Muscle layer of duodenum (tissue), 2 donors: ENCODE measurements around the gene FAM131B.

Experiments
- H3K27ac ChIP-seq: one replicate; pipeline ENCODE4 v1.7.0; 2013; ENCODE audit warnings: mild to moderate bottlenecking, low read length
- H3K27me3 ChIP-seq: one replicate; pipeline ENCODE4 v1.7.0; 2013; ENCODE audit warnings: low read depth, mild to moderate bottlenecking, control low read depth, low read length
- H3K36me3 ChIP-seq, 2 donors: one replicate each; pipeline ENCODE4 v1.7.0; 2013; ENCODE audit warnings: low read length in 2 of 2, control low read depth in 1 of 2, mild to moderate bottlenecking in 1 of 2; ENCODE audit not compliant: insufficient read depth in 2 of 2, control insufficient read depth in 1 of 2
- H3K4me1 ChIP-seq, 2 donors: one replicate each; pipeline ENCODE4 v1.7.0; 2013; ENCODE audit warnings: low read length in 2 of 2, mild to moderate bottlenecking in 2 of 2, control low read depth in 1 of 2, moderate library complexity in 1 of 2; ENCODE audit not compliant: insufficient read depth in 2 of 2, control insufficient read depth in 1 of 2
- H3K4me3 ChIP-seq, 2 donors: one replicate each; pipeline ENCODE4 v1.7.0; 2013; ENCODE audit warnings: low read length in 2 of 2, low read depth in 1 of 2, mild to moderate bottlenecking in 1 of 2
- H3K9me3 ChIP-seq, 2 donors: one replicate each; pipeline ENCODE4 v1.7.0; 2013; ENCODE audit warnings: low read length in 2 of 2, control low read depth in 1 of 2, mild to moderate bottlenecking in 1 of 2; ENCODE audit not compliant: control insufficient read depth in 1 of 2
- donor health status: healthy.

The FAM131B gene

DNA sequence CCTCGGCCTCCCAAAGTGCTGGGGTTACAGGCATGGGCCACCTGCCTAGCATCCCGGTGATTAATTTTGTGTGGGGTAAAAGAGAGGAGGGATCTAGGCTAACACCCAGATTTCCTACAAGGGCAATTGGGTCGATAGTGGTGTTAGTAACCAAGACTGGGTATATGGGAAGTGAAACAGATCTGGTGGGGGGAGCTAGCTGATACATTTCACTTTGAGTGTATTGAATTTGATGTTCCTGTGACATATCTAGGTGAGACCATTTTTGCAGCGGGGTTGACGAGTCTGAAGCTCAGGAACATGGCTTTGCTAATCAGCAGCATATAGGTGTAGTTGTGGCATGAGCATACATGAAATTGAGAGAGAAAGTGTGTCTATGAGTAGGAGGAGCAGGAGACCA lies 34.6 kb downstream of the FAM131B start:
- Histone ChIP-seq H3K27ac (no peak overlapping the region), H3K36me3 (no peaks in the 10 kb centered on the region), H3K4me1 (peaks cover 0 to 10% of the 10 kb centered on the region in 2 donors), H3K27me3 (no peaks in the 10 kb centered on the region), H3K4me3 (no peak overlapping the region), H3K9me3 (no peaks in the 10 kb centered on the region)

DNA sequence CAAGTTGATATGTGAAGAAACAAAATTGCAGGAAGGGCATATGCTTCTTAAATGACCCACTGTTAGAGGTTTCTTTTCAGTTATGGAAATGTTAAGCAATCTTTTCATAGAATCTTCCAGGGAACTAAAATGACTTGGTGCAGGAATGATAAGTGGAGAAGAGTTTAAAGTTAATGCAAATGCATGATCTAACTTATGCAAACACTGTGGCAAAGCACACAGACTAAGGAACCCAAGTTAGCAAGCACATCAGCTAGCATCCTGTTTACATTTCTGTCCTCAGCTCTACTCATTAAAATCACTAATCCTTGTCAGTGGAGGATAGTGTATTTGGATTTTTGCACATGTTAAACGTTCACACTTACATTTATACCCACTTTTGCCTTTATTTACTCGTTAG lies 37.3 kb downstream of the FAM131B start:
- no peaks in the 10 kb centered on the region for H3K4me1 ChIP-seq
- H3K27ac ChIP-seq: no peak overlapping the region
- H3K4me3 ChIP-seq: no peak overlapping the region

GRCh38 chr7:143323653-143324052 lies 38.9 kb downstream of the FAM131B start:
- Histone ChIP-seq H3K36me3 (no peaks in the 10 kb centered on the region), H3K9me3 (no peaks in the 10 kb centered on the region), H3K27ac (no peak overlapping the region), H3K27me3 (no peaks in the 10 kb centered on the region), H3K4me3 (no peak overlapping the region), H3K4me1 (no peaks in the 10 kb centered on the region)

More for the DNA sequence above, 37.3 kb downstream of the FAM131B start:
- no peaks in the 10 kb centered on the region for H3K36me3 ChIP-seq
- H3K9me3 ChIP-seq: no peaks in the 10 kb centered on the region
- H3K27me3 ChIP-seq: no peaks in the 10 kb centered on the region

DNA sequence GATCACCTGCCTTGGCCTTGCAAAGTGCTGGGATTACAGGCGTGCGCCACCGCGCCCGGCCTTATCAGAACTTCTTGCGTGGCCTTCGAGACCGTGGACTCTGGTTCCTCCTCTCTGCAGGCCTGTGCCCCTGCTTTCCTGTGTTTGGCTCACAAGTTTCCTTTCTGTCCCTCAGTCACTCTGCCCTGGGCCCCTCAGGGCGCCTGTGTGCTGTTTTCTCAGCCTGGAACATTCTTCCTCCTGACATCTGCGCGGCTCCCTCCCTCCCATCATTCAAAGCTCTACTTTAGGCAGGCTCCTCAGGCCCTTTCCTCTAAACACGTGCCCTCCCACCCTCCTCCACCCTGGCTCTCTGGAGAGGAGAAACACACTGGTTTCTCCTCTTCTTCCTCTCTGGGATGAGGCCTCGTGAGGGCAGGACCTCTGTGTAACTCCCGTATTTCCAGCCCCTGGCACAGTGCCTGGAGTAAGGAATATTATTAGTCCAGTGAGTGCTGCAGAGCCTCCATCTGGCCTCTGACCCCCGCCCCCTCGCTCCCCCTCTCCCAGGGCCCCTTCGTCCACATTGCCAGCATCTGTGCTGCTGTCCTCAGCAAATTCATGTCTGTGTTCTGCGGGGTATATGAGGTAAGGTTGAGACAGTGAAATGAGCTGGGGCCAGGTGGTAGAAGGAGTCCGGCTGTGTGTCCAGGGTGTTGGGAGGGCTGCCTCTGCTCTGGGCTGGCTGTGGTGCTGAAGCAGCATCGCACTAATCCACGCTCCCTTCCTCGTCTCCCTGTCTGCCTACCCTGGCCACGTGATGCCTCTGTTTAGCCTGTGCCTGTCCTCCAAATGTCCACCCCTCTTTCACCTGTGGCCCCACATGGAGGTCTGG lies 39.5 kb downstream of the FAM131B start:
- Histone ChIP-seq H3K27ac (no peak overlapping the region), H3K36me3 (no peaks in the 10 kb centered on the region), H3K9me3 (no peaks in the 10 kb centered on the region), H3K27me3 (no peaks in the 10 kb centered on the region), H3K4me1 (no peaks in the 10 kb centered on the region), H3K4me3 (no peak overlapping the region)

DNA sequence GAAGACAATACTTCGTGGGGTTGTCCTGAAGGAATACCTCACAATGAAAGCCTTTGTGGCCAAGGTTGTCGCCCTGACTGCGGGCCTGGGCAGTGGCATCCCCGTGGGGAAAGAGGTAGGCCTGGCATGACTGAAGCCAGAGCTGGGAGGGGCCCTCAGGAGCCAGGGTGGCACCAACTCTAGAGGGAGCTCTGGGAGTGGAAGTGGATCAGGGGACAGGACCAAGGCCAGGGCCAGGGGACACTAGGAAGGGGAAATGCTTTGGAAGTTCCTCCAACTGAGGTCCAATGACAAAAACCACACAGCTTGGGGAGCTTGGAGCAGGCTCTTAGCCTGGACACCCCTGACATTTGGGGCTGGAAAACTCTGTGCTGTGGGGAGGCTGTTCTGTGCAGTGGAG lies 40.8 kb downstream of the FAM131B start:
- no peak overlapping the region for H3K27ac ChIP-seq
- no peaks in the 10 kb centered on the region for H3K4me1 ChIP-seq
- no peaks in the 10 kb centered on the region for H3K36me3 ChIP-seq
- H3K4me3 ChIP-seq: no peak overlapping the region
- H3K9me3 ChIP-seq: no peaks in the 10 kb centered on the region
- H3K27me3 ChIP-seq: no peaks in the 10 kb centered on the region

DNA sequence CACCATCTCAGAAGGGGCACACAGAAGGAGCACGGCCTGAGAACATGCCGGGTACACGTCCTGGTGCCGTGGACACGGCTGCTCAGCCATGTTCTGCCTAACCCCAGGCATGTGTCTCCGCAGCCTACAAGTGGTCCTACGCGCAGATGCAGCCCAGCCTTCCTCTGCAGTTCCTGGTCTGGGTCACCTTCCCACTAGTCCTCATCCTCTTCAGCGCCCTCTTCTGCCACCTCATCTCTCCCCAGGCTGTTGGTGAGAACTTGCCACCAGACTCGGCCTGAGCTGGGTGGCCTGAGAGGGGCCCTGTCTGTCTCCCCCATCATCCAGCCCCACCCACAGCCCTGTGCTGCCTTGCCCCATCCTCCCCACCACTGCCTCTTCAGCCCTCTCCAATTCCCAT lies 41.3 kb downstream of the FAM131B start:
- Histone ChIP-seq H3K36me3 (no peaks in the 10 kb centered on the region), H3K4me1 (no peaks in the 10 kb centered on the region), H3K27me3 (no peaks in the 10 kb centered on the region), H3K27ac (no peak overlapping the region), H3K4me3 (no peak overlapping the region), H3K9me3 (no peaks in the 10 kb centered on the region)

- Histone ChIP-seq H3K27ac (no peak overlapping the region), H3K27me3 (no peaks in the 10 kb centered on the region), H3K4me3 (no peak overlapping the region), H3K9me3 (no peaks in the 10 kb centered on the region), H3K36me3 (no peaks in the 10 kb centered on the region), H3K4me1 (no peaks in the 10 kb centered on the region)
These were observed 41.9 kb downstream of the FAM131B start for GRCh38 chr7:143320620-143321019.

GRCh38 chr7:143318661-143319060 lies 43.9 kb downstream of the FAM131B start:
- no peaks in the 10 kb centered on the region for H3K9me3 ChIP-seq
- H3K4me3 ChIP-seq: no peak overlapping the region
- H3K4me1 ChIP-seq: no peaks in the 10 kb centered on the region
- no peak overlapping the region for H3K27ac ChIP-seq
- H3K36me3 ChIP-seq: no peaks in the 10 kb centered on the region
- H3K27me3 ChIP-seq: no peaks in the 10 kb centered on the region

- Histone ChIP-seq H3K4me1 (no peaks in the 10 kb centered on the region), H3K36me3 (no peaks in the 10 kb centered on the region), H3K4me3 (no peak overlapping the region), H3K9me3 (no peaks in the 10 kb centered on the region), H3K27me3 (no peaks in the 10 kb centered on the region), H3K27ac (no peak overlapping the region)
These were observed 46.0 kb downstream of the FAM131B start for GRCh38 chr7:143316492-143316891.

DNA sequence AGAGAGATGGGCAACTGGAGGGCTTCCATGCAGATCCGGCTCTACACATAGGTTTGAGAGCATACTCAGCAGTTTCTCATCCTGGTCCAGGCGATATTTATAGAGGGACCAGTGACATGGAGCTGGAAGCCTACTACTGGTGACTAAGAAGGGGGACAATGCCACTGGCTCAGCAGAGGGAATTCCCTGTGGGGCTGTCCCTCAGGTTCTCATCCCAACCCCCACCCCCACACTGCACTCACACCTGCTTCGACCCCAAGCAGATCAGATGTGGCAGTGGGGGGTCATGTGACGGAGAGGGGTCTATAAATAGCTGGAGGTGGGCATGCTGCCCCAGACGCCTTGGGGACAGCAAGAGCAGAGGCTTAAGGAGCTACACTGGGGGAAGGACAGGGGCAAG lies 46.7 kb downstream of the FAM131B start, which contains the start of gene CLCN1:
TSS of gene CLCN1 (plus strand) at position 336 of the 400 bp plus-strand sequence. CDS start 102 bp downstream, outside the sequence.
- Histone ChIP-seq H3K36me3 (no peaks in the 10 kb centered on the region), H3K4me1 (no peaks in the 10 kb centered on the region), H3K27me3 (no peaks in the 10 kb centered on the region), H3K9me3 (no peaks in the 10 kb centered on the region), H3K27ac (no peak within 1 kb of the TSS), H3K4me3 (no peak within 1 kb of the TSS)

GRCh38 chr7:143314127-143314526 lies 48.4 kb downstream of the FAM131B start:
- Histone ChIP-seq H3K36me3 (no peaks in the 10 kb centered on the region), H3K27ac (no peak overlapping the region), H3K4me3 (no peak overlapping the region), H3K4me1 (no peaks in the 10 kb centered on the region), H3K9me3 (no peaks in the 10 kb centered on the region), H3K27me3 (no peaks in the 10 kb centered on the region)

DNA sequence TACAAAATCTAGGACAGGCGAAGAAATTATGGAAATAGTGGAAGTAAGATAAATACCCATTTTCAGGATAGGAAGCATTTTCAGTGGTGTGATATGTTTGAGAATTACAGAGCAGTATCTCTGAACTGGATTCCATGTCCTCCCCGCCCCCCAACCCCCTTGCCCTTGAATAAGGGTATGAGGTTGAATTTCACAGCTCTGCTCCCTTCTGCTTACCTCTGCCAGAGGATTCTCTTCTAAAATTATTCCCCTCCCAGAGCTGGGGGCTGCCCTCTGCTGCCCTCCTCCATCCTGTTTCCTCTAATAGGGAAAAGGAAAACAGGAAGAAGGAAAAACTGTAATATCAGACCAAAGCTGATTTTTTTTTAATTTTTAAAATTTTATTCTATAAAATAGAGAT lies 53.9 kb downstream of the FAM131B start:
- H3K36me3 ChIP-seq: peaks cover 33 to 47% of the 10 kb centered on the region in 2 donors
- H3K4me3 ChIP-seq: no peak overlapping the region

More for the DNA sequence above, 53.9 kb downstream of the FAM131B start:
- Histone ChIP-seq H3K27ac (no peak overlapping the region), H3K4me1 (no peaks in the 10 kb centered on the region), H3K27me3 (no peaks in the 10 kb centered on the region), H3K9me3 (no peaks in the 10 kb centered on the region)
